ENCODE results near the gene HIVEP1. TPM values are rescaled to one million over a fixed set of nuclear protein-coding genes. Genes with fewer than 3 reads are reported as not detected.

HIVEP1 gene
- total RNA-seq, 1 experiment from 2014 or later = 16.7 TPM

DNA sequence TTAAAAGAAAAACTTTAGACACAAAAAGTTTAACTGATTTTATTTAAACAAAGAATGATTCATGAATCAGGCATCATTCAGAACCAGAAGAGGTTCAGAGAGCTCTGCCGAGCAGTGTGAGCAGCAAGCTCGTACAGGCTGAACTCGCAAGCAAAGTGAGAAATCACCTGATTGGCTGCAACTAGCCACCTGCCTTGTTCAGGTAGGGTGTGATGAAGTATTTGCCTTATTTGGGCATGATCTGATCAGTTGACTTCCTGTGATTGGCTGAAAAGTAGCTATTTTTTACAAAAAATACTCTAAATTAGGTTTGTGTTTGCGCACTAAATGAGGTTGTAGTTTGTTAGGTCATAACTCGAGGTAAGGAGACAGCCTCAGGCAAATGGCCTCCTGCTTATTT lies 80.7 kb downstream of the HIVEP1 start:
- no peaks in the 10 kb centered on the region for H3K36me3 ChIP-seq (ENCODE audit: control insufficient read depth, insufficient read depth, low read length)
- CTCF ChIA-PET = no interaction called here
- intact Hi-C loops (cut with micrococcal nuclease; ENCODE audit: unreplicated experiment) (no loop called here), in situ Hi-C loops (cut with HindIII; ENCODE audit: low pct_unique_long_range_greater_than_20kb, low sequenced_read_pairs) (no loop called here)
- no peak overlapping the region for H3K27ac ChIP-seq (ENCODE audit: low read length)
- BruUV-seq (replicated peaks) = no TSS peak
- TF ChIP-seq TCF7L2 (IDR thresholded peaks at IDR 0.05; ENCODE audit: low read depth, low read length) (no peak), POLR2AphosphoS5 (IDR thresholded peaks at IDR 0.05; ENCODE audit: low read depth, low read length) (no peak), SIN3A (IDR thresholded peaks at IDR 0.05; ENCODE audit: borderline replicate concordance, insufficient read depth, low read depth, low read length) (no peak)
- TF ChIP-seq, protein P1, sequence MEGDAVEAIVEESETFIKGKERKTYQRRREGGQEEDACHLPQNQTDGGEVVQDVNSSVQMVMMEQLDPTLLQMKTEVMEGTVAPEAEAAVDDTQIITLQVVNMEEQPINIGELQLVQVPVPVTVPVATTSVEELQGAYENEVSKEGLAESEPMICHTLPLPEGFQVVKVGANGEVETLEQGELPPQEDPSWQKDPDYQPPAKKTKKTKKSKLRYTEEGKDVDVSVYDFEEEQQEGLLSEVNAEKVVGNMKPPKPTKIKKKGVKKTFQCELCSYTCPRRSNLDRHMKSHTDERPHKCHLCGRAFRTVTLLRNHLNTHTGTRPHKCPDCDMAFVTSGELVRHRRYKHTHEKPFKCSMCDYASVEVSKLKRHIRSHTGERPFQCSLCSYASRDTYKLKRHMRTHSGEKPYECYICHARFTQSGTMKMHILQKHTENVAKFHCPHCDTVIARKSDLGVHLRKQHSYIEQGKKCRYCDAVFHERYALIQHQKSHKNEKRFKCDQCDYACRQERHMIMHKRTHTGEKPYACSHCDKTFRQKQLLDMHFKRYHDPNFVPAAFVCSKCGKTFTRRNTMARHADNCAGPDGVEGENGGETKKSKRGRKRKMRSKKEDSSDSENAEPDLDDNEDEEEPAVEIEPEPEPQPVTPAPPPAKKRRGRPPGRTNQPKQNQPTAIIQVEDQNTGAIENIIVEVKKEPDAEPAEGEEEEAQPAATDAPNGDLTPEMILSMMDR (IDR thresholded peaks at IDR 0.05) = no peak
- TF ChIP-seq, protein P2, sequence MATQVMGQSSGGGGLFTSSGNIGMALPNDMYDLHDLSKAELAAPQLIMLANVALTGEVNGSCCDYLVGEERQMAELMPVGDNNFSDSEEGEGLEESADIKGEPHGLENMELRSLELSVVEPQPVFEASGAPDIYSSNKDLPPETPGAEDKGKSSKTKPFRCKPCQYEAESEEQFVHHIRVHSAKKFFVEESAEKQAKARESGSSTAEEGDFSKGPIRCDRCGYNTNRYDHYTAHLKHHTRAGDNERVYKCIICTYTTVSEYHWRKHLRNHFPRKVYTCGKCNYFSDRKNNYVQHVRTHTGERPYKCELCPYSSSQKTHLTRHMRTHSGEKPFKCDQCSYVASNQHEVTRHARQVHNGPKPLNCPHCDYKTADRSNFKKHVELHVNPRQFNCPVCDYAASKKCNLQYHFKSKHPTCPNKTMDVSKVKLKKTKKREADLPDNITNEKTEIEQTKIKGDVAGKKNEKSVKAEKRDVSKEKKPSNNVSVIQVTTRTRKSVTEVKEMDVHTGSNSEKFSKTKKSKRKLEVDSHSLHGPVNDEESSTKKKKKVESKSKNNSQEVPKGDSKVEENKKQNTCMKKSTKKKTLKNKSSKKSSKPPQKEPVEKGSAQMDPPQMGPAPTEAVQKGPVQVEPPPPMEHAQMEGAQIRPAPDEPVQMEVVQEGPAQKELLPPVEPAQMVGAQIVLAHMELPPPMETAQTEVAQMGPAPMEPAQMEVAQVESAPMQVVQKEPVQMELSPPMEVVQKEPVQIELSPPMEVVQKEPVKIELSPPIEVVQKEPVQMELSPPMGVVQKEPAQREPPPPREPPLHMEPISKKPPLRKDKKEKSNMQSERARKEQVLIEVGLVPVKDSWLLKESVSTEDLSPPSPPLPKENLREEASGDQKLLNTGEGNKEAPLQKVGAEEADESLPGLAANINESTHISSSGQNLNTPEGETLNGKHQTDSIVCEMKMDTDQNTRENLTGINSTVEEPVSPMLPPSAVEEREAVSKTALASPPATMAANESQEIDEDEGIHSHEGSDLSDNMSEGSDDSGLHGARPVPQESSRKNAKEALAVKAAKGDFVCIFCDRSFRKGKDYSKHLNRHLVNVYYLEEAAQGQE (IDR thresholded peaks at IDR 0.05; ENCODE audit: insufficient read depth in 1 of 2, low read depth in 2 of 2, low read length in 1 of 2) = no peak
- ATAC-seq (no peak), DNase-seq (ENCODE audit: low read depth, low spot score) (no peak)
- H3K9me3 ChIP-seq (ENCODE audit: control insufficient read depth, insufficient read depth, low read depth, low read length) = no peaks in the 10 kb centered on the region
- H3K4me1 ChIP-seq (ENCODE audit: control insufficient read depth, insufficient read depth, low read length) = no peaks in the 10 kb centered on the region
- no peaks in the 10 kb centered on the region for H3K27me3 ChIP-seq (ENCODE audit: control insufficient read depth, insufficient read depth, low read length)
- H3K4me3 ChIP-seq (ENCODE audit: low read depth in 2 of 2, low read length in 2 of 2) = no peak overlapping the region
- POLR2A ChIA-PET = no interaction called here

DNA sequence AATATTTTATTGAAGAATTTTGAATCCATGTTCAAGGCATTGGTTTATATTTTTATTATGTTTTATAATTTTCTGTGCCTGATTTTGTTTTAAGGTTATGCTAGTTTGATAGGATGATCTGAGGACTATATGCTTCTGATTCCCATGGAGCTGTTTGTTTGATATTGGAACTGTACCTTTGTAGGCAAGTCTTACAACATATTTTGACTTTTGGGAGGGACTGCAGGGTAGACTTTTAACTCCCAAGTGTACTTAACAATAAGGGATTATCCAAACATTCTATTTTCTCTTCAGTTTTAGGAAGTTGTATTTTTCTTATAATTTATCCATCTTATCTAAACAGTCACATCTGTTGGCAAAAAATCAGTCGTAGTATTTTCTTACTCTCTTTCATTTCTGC lies 82.6 kb downstream of the HIVEP1 start:
- in situ Hi-C loops (cut with HindIII; ENCODE audit: low pct_unique_long_range_greater_than_20kb, low sequenced_read_pairs) (no loop called here), intact Hi-C loops (cut with micrococcal nuclease; ENCODE audit: unreplicated experiment) (no loop called here)
- Histone ChIP-seq H3K36me3 (ENCODE audit: control insufficient read depth, insufficient read depth, low read length) (no peaks in the 10 kb centered on the region), H3K4me1 (ENCODE audit: control insufficient read depth, insufficient read depth, low read length) (no peaks in the 10 kb centered on the region), H3K9me3 (ENCODE audit: control insufficient read depth, insufficient read depth, low read depth, low read length) (no peaks in the 10 kb centered on the region), H3K4me3 (ENCODE audit: low read depth in 2 of 2, low read length in 2 of 2) (no peak overlapping the region), H3K27ac (ENCODE audit: low read length) (no peak overlapping the region), H3K27me3 (ENCODE audit: control insufficient read depth, insufficient read depth, low read length) (no peaks in the 10 kb centered on the region)
- no peak for TF ChIP-seq POLR2AphosphoS5 (IDR thresholded peaks at IDR 0.05; ENCODE audit: low read depth, low read length)
- no peak for TF ChIP-seq TCF7L2 (IDR thresholded peaks at IDR 0.05; ENCODE audit: low read depth, low read length)
- TF ChIP-seq, protein P1 (IDR thresholded peaks at IDR 0.05) = no peak
- no peak for TF ChIP-seq SIN3A (IDR thresholded peaks at IDR 0.05; ENCODE audit: borderline replicate concordance, insufficient read depth, low read depth, low read length)
- TF ChIP-seq, protein P2 (IDR thresholded peaks at IDR 0.05; ENCODE audit: insufficient read depth in 1 of 2, low read depth in 2 of 2, low read length in 1 of 2) = no peak
- ChIA-PET CTCF (no interaction called here), POLR2A (no interaction called here)
- no TSS peak for BruUV-seq (replicated peaks)
- ATAC-seq (no peak), DNase-seq (ENCODE audit: low read depth, low spot score) (no peak)

Measured in Panc1 (cell line).